HG03520 (cell line): ENCODE data around the gene TTC33.

ENCODE experiments used
- ATAC-seq: cut with Tn5 transposase; IDR thresholded peaks from one replicate; pipeline ENCODE4 v1.9.1; 2021; ENCODE audit warnings: mild to moderate bottlenecking, moderate library complexity; ENCODE audit not compliant: unreplicated experiment

TTC33 gene

GRCh38 chr5:40491644-40492043, 264.1 kb downstream of the TTC33 start:
- no peak for ATAC-seq

DNA sequence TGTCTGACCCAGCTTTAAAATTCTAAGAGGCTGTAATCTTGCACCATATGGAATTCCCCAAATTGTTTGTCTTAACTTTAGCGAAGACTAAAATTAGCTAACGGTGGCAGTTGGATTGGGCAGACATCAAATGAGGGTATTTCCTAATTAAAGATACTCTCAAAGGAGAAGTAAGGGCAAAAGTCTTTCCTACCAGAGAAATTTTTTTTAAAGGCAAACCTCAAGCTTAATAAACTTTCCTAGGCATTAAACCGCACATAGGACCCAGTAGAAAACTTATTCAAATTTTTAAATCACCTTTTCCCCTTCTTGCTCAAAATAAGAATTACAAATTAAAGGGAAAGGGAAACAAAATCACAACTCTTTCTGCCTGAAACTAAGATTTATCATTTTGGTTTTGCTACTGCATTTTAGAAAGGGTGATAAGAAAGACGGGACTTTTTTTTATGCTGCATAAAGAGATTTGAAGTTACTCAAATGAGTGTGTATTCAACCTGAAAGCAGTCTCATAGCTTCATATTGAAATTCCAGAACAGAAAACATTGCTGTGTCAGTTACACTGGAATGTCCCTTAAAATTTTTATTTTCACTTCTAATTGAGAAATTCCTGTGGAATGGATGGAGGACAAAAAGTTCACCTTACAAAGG, 265.2 kb downstream of the TTC33 start:
- peak; percentile 40 for ATAC-seq

GRCh38 chr5:40489421-40489820, 266.3 kb downstream of the TTC33 start:
- ATAC-seq = no peak

GRCh38 chr5:40486437-40487275, 269.1 kb downstream of the TTC33 start:
- peak; percentile 41 for ATAC-seq

- ATAC-seq = peak; percentile 46
These were observed 270.5 kb downstream of the TTC33 start for GRCh38 chr5:40485021-40485998.

DNA sequence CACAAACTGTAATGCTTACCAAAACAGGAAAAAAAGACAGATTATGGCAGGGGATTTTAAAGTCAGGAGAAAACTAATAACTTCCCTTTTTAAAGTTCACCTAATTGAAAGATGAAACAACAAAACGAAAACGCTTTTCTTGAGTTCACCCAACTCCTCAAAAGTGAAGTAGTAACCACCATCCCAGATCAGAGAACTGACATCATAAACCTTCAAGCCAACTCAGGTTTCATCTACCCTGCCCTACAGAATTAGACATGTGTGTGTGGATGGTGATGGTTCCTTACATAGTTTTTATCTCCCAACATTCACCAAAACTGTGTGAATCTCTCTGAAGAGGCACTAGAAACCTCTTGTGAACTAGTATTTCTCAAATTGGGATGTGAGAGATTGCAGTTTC, 271.3 kb downstream of the TTC33 start:
- peak; percentile 37 for ATAC-seq

GRCh38 chr5:40483316-40483715, 272.4 kb downstream of the TTC33 start:
- no peak for ATAC-seq

GRCh38 chr5:40481241-40481640, 274.5 kb downstream of the TTC33 start:
- no peak for ATAC-seq

GRCh38 chr5:40480392-40480791, 275.4 kb downstream of the TTC33 start:
- ATAC-seq = no peak

GRCh38 chr5:40479939-40480338, 275.8 kb downstream of the TTC33 start:
- ATAC-seq = no peak

GRCh38 chr5:40478766-40479165, 277.0 kb downstream of the TTC33 start:
- no peak for ATAC-seq

DNA sequence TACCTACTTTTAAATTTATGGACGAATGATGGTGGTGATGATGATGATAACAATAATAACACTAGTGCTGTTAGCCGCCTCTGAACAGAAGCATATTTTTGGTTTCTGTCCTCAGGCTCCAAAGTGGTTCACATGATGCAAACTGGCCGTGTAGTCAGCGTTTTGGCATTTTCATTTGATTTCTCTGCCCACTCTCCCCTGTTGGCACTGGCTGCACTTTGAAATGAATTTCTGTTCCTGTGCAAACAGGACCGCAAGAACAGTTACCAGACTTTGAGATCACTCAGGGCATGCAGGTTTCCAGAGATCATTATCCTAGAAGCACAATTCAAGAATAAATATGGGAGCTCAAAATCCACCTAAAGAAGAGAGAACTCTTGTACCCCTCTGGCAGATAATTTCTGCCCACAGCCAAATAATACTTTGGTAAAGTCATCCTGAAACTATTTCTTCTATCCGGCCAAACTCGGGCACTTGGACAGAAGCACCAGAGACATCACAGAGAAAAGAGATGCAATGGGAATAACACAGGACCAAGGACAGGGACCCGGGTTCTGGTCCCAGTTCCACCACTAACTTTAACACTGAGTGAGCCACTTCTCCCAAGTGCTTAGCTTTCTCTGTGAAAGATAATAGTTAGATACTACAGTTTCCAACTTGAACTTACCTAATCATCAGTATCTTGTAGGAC, 277.8 kb downstream of the TTC33 start:
- no peak for ATAC-seq

- no peak for ATAC-seq
These were observed 280.2 kb downstream of the TTC33 start for GRCh38 chr5:40475561-40475960.

GRCh38 chr5:40474250-40474649, 281.5 kb downstream of the TTC33 start:
- ATAC-seq = no peak

GRCh38 chr5:40465416-40465815, 290.3 kb downstream of the TTC33 start:
- no peak for ATAC-seq

DNA sequence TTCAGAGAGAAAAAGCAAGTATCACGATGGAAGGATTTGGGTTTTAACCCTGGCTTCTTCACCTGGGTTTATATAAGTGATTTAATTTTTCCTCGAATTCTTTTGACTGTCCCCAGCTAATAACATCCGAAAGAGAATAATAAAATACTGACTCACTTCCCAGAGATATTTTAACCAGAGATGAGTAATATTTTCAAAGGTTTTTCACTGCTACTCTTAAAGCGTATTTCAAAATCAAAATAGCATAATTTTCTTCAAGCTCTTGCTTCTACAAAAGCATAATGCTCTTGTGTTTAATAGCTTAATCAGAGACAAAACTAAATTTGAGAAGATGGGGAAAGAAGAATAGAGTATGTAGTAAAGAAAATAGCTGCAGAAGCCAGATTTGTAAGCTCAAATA, 291.2 kb downstream of the TTC33 start:
- ATAC-seq = no peak
